ENCODE results near the gene CPED1.

- TF ChIP-seq CTCF (IDR thresholded peaks at IDR 0.05) (no peak), SIN3A (IDR thresholded peaks at IDR 0.05; ENCODE audit: borderline replicate concordance, insufficient read depth, low read depth, low read length) (no peak), REST (IDR thresholded peaks at IDR 0.05; ENCODE audit: insufficient read depth in 1 of 2, low read depth in 2 of 2, low read length in 1 of 2) (no peak), POLR2AphosphoS5 (IDR thresholded peaks at IDR 0.05; ENCODE audit: low read depth, low read length) (no peak), TCF7L2 (IDR thresholded peaks at IDR 0.05; ENCODE audit: low read depth, low read length) (no peak)
Observed at GRCh38 chr7:121313793-121314676, 325.5 kb downstream of the CPED1 start.
